Dedifferentiated amniotic fluid mesenchymal stem cell (primary cell): ENCODE measurements around the gene APPBP2.
"Not testable (repeated sequence)": the region's sequence is repeated elsewhere in the genome, so short reads cannot be mapped to it uniquely, and the experiment has no call there.

Experiments used
- DNase-seq: peaks from one replicate; pipeline ENCODE4 v3.0.0-alpha.2; 2016; ENCODE audit errors: extremely low spot score

The APPBP2 gene

DNA sequence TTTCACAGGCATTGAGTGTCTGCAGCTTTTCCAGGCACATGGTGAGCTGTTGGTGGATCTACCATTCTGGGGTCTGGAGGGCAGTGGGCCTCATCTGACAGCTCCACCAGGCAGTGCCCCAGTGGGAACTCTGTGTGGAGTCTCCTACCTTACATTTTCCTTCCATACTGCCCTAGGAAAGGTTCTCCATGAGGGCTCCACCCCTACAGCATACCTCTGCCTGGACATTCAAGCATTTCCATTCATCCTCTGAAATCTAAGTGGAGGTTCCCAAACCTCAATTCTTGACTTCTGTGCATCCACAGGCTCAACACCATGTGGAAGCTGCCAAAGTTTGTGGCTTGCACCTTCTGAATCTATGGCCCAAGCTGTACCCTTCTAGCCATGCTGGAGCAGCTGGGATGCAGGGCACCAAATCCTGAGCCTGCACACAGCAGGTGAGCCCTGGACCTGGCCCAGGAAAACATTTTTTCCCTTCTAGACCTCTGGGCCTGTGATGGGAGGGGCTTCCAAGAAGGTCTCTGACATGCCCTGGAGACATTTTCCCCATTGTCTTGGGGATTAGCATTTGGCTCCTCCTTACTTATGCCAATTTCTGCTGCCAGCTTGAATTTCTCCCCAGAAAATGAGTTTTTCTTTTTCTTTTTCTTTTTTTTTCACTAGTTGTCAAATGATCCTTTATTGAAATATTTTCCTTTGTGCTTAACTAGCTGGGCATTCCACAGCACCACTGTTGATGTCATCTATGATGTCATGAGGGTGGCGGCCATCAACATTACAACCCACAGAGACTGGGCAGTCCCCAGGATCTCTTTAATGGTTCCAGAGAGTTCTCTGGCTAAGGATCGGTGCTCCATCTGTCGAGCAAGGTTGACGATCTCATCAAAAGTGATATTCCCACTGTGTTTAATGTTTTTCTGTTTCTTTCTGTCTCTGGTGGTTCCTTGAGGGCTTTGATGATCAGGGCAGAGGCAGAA is 92.7 kb downstream of the APPBP2 start:
- DNase-seq = not testable (repeated sequence)

DNA sequence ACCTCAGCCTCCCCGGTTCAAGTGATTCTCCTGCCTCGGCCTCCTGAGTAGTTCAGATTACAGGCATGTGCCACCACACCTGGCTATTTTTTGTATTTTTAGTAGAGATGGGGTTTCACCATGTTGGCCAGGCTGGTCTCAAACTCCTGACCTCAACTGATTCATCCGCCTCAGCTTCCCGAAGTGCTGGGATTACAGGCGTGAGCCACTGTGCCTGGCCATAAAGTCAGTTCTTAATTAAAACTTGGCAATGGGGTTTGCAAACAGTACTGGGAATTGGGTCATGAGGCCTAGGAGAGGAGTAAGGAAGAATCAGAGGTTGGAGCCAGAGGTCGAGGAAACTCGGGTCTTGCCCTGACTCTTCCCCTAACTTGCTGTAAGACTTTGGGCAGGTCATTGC is 95.5 kb downstream of the APPBP2 start:
- DNase-seq = not testable (repeated sequence)

DNA sequence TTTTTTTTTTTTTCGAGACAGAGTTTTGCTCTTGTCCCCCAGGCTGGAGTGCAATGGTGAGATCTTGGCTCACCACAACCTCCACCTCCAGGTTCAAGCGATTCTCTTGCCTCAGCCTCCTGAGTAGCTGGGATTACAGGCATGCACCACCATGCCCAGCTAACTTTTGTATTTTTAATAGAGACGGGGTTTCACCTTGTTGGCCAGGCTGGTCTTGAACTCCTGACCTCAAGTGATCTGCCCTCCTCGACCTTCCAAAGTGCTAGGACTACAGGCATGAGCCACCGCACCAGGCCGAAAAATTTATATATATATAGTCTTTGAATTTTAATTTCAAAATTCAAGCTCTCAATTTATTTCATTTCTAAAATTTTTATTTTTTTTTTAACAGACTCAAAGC is 97.6 kb downstream of the APPBP2 start:
- DNase-seq = not testable (repeated sequence)

DNA sequence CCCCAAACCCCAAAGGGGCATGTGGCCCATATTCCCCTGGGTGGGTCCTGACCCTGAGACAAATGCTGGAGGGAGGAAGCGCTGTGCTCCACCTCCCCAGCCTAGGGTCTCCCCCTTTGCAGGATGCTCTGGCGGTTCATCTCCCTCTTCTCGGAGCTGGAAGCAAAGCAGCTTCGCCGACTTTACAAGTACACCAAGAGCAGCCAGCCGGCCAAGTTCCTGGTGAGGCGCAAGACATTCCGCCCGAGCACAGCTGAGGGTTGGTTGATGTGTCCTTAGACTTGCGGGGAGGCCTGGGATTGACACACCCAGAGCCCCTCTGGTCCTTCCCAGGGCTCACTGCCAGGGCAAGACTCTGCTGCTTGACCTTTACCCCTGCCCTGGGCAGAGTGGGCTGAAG is 99.4 kb downstream of the APPBP2 start:
- no peak for DNase-seq

DNA sequence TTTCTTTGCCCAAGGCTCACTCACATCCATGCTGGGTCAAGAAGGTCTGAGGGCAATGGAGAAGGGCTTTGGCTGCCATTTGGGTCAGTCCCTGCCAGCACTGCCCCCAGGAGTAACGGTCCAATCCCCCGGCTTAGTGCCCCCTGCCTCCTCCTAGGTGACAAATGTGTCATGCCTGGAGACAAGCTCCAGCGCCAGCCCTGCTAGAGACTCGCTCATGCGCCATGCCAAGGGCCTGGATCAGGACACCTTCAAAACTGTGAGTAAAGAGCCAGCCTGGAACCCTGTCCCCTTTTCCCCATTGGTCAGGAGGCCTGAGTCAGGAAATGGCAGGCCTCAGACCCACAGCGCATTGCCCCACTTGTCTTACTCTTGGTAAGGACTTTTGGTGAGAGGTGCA is 100.4 kb downstream of the APPBP2 start:
- no peak for DNase-seq

DNA sequence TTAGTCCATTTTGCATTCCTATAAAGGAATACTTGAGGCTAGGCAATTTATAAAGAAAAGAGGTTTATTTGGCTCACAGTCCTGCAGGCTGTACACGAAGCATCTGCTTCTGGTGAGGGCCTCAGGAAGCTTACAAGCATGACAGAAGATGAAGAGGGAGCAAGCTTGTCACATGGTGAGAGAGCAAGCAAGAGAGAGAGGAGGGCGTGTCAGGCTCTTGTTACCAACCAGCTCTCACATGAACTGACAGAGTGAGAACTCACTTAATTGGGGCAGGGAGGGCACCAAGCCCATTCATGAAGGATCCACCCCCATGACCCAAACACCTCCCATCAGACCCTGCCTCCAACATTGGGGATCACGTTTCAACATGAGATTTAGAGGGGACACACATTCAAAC is 102.2 kb downstream of the APPBP2 start:
- DNase-seq = no peak

DNA sequence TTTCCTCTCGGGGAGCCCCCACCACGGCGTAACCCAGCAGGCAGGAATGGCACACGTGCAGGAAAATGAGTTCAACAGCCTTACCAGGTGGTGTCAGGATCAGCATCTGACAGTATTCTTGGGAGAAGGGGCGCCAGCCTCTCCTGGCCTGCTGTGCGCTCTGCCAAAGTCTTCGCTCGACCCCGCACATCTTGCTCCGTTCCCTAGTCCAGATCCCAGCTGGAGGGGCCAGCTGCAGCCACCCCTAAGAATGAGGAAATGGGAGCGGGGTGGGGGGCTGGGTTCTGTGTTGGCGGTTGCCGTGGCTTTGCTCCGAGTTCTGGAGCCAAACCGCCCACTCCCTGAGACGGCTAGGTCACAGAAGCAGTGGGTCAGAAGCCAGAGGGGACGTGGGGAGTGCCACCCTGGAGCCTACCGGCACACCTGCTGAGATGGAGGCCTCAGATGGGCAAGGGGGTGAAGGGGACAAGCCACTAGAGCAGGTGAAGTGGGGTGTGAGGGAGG is 103.8 kb downstream of the APPBP2 start, which contains the start of gene CHCT1:
TSS of gene CHCT1 (plus strand) at position 328 of the 504 bp plus-strand sequence. CDS start at position 432, 104 bp downstream.
- no peak for DNase-seq

DNA sequence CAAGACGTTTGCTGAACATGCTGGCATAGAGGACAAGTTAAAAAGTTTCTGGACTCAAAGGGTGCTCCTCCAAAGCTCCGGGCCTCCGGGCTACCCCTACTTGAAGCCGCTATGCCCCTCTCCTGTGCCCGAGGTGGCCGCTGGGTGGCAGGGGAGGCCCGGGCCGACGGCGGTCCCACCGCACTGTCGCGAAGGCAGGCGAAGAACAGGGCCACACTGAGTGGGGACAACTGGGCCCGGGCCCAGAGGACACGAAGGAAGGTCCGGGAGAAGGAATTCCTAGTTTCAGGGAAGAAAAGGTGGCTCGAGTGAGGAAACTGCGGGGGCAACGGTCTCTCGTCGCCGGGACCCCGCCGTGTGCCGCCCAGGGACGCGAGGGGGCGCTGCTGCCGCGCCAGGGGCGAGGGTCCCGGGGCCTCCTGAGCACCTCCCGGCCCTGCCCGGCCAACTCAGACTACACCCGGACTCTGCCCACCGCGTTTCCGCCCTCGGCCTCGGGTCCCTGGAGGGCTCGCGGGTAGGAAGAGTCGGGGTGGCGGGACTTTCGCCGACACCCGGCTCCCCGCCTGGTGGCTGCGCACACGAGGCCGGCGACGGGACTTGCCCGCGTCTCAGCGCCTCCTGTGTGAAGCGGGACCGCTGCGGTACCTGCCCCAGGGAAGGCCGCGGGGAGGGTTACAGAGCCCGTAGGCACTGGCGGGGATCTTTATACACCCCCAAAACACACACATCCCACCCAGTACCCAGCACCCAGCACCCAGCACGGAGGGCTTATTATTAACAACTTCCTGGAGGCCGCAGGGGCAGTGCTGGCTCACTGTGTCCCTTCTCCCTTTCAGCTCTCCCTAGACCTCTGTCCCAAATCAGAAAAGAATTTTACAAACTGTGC is 104.5 kb downstream of the APPBP2 start:
- DNase-seq = peak; percentile 34

DNA sequence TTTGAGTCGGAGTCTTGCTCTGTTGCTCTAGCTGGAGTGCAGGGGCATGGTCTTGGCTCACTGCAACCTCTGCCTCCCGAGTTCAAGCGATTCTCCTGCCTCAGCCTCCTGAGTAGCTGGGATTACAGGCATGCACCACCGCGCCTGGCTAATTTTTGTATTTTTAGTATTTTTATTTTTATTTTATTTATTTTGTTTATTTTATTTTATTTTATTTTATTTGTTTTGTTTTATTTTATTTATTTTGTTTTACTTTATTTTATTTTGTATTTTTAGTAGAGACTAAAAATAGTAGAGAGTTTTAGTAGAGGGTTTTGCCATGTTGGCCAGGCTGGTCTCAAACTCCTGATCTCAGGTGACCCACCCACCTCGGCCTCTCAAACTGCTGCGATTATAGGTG is 106.2 kb downstream of the APPBP2 start:
- not testable (repeated sequence) for DNase-seq

DNA sequence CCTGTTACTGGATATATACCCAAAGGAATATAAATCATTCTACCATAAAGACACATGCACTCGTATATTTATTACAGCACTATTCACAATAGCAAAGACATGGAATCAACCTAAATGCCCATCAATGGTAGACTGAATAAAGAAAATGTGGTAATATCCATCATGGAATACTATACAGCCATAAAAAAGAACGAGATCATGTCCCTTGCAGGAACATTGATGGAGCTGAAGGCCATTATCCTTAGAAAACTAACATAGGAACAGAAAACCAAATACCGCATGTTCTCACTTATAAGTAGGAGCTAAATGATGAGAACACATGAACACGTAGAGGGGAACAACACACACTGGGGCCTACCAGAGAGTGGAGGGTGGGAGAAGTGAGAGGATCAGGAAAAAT is 107.0 kb downstream of the APPBP2 start:
- DNase-seq = not testable (repeated sequence)

DNA sequence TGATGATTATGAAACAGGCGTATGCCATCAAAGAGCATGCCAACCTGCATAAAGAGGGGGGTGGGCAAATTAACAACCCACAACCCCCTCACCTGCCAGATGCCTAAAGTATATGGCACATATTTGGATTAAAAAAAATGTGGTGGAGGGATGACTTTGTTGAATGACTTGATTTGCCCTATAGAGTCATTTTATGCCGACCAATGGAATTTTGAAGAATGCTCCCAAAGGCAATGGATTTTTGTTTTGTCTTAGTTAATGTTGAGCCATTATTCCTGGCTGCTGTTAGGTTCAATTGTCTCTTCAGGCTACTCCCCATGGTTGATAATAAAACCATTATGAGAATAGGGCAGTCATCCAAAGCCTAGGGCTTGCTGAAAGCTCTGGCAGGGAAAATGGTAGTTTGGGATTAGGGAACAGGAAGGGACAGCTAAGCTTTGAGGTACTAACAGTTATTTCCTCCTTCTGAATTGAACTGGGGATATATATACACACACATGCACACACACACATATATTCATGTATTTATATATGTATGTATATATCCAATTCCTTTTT is 109.6 kb downstream of the APPBP2 start:
- DNase-seq = no peak

DNA sequence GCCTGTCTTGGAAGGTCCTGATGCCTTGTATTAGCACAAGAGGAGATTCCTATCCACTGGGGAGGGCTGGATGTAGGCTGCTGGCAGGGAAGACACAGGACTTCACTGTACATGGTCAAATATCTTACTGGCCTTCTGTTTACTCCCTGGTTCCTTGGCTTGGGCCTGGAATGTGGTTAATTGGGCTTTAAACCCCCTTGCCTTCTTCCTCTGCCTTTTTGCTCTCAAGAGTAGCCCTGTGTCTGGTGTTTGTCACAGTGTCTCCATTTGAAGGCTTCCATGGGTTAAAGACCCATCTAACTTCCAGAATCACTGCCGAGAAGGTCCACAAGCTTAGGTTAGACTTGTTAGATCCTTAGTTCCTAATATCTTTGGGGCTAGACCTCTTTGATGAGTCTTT is 110.9 kb downstream of the APPBP2 start:
- no peak for DNase-seq

DNA sequence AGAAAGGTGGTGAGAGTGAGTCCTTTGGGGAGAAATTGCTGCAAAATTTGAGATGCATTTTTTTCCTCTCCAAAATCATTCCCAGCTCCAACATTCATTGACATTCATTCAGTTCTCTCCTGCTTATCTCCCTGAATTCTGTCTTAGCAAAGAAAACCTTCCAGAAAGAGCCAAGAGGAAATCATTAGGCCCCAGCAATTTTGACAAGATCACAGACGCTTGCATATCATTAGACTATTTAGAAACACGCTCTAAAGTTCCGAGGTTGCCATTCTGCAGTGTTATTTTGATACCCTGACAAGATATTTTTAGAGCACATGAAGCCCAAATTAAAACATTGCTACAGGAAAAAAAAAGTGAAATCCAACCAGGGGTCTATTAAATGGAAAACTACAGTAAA is 113.3 kb downstream of the APPBP2 start:
- DNase-seq = no peak

DNA sequence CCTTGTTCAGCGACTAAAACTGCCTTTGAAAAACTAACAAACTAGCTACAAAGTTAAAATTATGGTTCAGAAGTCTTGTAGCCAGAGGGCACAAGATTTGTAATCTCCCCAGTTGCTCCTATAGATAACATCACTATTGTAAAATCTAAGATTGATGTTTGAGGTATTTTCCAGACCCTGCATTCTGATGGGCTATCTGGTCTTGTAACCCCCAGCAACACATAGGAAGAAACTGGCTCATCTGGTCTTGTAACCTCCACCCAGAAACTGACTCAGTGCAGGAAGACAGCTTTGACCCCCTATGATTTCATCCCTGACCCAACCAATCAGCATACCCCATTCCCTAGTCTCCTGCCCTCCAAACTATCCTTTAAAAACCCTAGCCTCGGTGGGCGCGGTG is 116.0 kb downstream of the APPBP2 start:
- no peak for DNase-seq

DNA sequence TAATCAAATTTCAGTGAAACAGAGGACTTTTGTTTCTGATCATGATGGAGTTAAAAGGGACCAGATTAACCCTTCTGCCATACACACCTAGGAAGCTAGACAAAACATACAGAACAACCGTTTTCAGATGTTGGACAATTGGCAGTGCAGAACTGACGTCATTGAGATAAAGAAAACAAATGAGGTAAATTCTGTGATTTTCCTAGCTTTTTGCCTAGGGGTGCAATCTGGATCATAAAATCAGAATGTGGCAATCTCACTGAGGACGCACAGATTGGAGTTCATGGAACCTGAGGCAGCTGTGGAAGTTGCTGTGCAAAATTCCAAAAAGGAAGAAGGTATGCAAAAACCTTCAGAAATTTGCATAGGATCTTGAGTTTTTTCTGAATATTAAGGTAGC is 119.2 kb downstream of the APPBP2 start:
- DNase-seq = no peak

DNA sequence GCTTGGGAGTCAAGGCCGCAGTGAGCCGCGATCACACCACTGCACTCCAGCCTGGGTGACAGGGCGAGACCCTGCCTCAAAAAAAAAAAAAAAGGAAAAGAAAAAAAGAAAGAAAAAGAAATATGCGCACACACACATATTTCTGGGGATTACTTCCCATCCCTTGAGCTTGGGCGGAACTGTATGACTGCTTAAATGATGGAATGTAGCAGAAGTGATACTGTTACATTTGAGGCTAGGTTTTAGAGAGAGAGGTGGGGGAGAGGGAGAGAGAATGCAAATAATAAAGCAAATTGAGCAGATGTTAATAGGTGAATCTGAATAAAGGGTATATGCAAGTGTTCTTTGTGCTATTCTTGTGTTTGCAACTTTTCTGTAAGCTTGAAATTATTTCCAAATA is 122.1 kb downstream of the APPBP2 start:
- DNase-seq = no peak

DNA sequence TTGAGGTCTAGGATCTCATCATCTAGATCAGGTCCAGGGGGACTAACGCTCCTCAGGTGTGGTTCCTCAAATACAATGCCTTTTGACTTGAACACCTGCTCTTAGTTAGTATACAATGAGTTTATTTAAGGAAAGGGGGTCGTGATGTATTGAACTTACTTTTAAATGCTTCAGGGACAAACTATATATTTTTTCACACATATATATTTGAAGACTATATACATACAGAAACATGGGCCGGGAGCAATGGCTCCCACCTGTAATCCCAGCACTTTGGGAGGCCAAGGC is 122.6 kb downstream of the APPBP2 start:
- DNase-seq = no peak

DNA sequence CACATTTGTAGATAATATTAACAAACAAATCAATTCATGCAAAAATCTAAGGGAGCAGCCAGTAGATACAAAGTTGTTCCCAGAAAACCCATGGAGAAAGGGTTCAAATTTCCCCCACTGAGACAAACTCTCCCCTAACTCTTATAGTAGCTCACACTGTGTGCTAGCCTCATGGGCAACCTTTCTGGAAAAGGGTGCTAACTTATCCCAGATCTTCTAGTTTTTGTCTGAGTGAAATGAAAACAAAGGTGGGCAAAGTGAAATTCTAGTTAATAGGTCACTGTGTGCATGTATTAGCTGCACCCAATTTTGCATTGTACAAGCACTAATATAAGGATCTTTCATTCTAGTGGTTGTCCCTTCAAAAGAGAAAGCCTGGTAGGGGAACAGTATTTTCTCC is 124.2 kb downstream of the APPBP2 start:
- DNase-seq = no peak

DNA sequence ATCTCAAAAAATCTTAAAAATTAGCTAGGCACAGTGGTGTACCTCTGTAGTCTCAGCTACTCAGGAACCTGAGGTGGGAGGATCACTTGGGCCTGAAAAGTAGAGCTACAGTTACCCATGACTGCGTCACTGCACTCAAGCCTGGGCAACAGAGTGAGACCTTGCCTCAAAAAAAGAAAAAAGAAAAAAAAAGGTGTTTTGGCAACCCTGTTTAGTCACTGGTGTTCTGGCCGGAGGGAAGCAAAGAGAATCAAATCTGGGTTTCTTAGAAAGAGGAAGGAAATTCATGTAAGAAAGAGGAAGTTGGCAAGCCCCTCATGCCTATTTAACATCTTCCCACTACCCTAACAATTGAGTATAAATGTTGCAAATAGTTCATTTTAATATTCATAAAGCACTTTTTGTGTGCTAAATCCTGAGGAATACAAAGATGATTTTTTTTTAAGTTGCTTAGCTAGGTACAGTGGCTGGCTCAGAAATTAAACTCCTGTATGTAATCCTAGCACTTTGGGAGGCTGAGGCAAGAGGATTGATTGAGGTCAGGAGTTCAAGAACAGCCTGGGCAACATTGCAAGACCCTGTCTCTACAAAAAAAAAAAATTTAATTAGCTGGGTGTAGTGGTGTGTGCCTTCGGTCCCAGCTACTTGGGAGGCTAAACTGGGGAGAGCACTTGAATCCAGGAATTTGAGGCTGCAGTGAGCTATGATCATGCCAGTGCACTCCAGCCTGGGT is 127.6 kb downstream of the APPBP2 start:
- no peak for DNase-seq

DNA sequence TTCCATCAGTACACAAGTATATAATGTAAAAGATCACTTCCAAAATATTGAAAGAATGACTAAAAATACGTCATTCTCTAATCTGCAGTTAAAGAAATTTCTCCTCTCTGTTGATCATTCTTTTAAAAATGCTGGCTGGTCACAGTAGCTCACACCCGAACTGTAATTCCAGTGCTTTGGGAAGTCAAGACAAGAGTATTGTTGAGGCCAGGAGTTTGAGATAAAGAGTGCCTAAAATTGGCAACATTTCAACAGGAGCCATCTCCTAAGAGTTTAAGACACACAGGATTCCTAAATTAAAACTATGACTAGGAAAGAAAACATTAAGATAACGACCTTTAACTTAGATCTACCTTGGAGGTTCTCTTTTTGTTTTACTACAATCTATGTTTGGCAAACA is 129.6 kb downstream of the APPBP2 start:
- DNase-seq = no peak

DNA sequence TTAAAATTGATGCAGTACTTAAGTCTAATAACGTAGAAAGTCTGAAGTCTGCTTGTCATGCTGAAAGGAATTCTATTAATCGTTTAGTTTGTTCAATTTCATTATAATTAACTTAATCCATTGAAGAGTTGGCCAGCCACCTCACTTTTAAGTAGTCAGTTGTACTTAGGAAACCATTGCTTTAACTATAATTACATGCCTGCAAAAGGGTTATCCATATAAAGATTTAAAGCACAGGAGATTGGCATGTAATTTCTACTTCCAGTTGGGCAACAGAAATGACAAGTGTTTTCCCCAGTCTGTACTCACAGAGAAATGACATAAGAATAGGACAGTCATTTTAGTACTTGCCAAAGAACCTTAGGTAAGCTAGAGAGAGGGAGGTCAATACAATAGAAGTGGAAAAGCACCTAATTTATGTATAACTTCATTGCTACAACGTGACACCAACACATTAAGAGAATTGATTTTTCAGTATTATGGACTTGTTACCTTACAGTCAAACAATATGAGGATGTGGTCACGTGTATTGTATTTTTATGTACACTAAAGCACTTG is 130.5 kb downstream of the APPBP2 start:
- DNase-seq = no peak
